Upper lobe of right lung (tissue), 1 donor: ENCODE data around the gene ADI1. TPM values are rescaled to one million over a fixed set of nuclear protein-coding genes. Genes with fewer than 3 reads are reported as not detected.
"Not testable (repeated sequence)": the region's sequence is repeated elsewhere in the genome, so short reads cannot be mapped to it uniquely, and the experiment has no call there.

ENCODE experiments used
- ATAC-seq: fragments of 200-7000 bp; cut with Tn5 transposase; one replicate; pipeline ENCODE4 v1.9.1; 2020; ENCODE audit warnings: mild to moderate bottlenecking, moderate library complexity
- DNase-seq: peaks from one replicate; pipeline ENCODE4 v3.0.0-alpha.2; 2020
- H3K27ac ChIP-seq: fragments of 200-600 bp; one replicate; pipeline ENCODE4 v1.8.0; 2022
- H3K27me3 ChIP-seq: fragments of 200-600 bp; one replicate; pipeline ENCODE4 v1.8.0; 2022; ENCODE audit warnings: mild to moderate bottlenecking
- H3K36me3 ChIP-seq: fragments of 200-600 bp; one replicate; pipeline ENCODE4 v1.8.0; 2022
- H3K4me1 ChIP-seq: fragments of 200-600 bp; one replicate; pipeline ENCODE4 v1.8.0; 2022
- H3K4me3 ChIP-seq: fragments of 200-600 bp; one replicate; pipeline ENCODE4 v1.8.0; 2022; ENCODE audit warnings: mild to moderate bottlenecking
- H3K9me3 ChIP-seq: fragments of 200-600 bp; one replicate; pipeline ENCODE4 v1.8.0; 2022
- CTCF ChIP-seq: fragments of 200-600 bp; IDR thresholded peaks from one replicate; pipeline ENCODE4 v1.8.0; 2022; ENCODE audit warnings: antibody characterized with exemption
- intact Hi-C: fragments of 100-400 bp; cut with DNase I; formaldehyde crosslinking; loops from one replicate; pipeline ENCODE4 v1.11.0; 2022
- total RNA-seq: library from RNA; stranded (reverse); fragmentation: NEBNext Ultra II Directional; extraction: Animal tissue kit (Norgen Biotek cat#: 25700); gene quantifications from one replicate; pipeline ENCODE4 v1.2.1, GENCODE V29; 2021
- donor health status: DM: no; HTN: yes; CAD: no; lungs with severe emphysema.

ADI1 gene
- total RNA-seq, 1 donor from 2014 or later, result 66.8 TPM

GRCh38 chr2:3518496-3519254, 656 bp downstream of the ADI1 start:
- Histone ChIP-seq H3K9me3 (no peaks in the 10 kb centered on the region), H3K27me3 (no peaks in the 10 kb centered on the region), H3K4me1 (peaks cover 21% of the 10 kb centered on the region), H3K4me3 (peak overlapping the region; percentile 79), H3K36me3 (peaks cover 13% of the 10 kb centered on the region), H3K27ac (peak overlapping the region; percentile 99)
- peak; percentile 95 for ATAC-seq
- DNase-seq, result peak; percentile 99
- TF ChIP-seq CTCF, result no peak
- intact Hi-C loops, result no loop called here

GRCh38 chr2:3517948-3518495, 1.3 kb downstream of the ADI1 start:
- H3K9me3 ChIP-seq, result no peaks in the 10 kb centered on the region
- H3K27ac ChIP-seq, result peak overlapping the region; percentile 99
- no peak for DNase-seq
- H3K4me3 ChIP-seq, result peak overlapping the region; percentile 79
- peaks cover 15% of the 10 kb centered on the region for H3K4me1 ChIP-seq
- no peak for ATAC-seq
- peaks cover 19% of the 10 kb centered on the region for H3K36me3 ChIP-seq
- intact Hi-C loops, result no loop called here
- no peak for TF ChIP-seq CTCF
- H3K27me3 ChIP-seq, result no peaks in the 10 kb centered on the region

- TF ChIP-seq CTCF, result no peak
- Histone ChIP-seq H3K27ac (no peak overlapping the region), H3K4me1 (peaks cover 8% of the 10 kb centered on the region), H3K36me3 (peaks cover 31% of the 10 kb centered on the region), H3K4me3 (no peak overlapping the region), H3K27me3 (no peaks in the 10 kb centered on the region), H3K9me3 (no peaks in the 10 kb centered on the region)
- no peak for DNase-seq
- no peak for ATAC-seq
- intact Hi-C loops, result no loop called here
These were observed 2.5 kb downstream of the ADI1 start for GRCh38 chr2:3516831-3517230.

GRCh38 chr2:3515438-3515837, 3.9 kb downstream of the ADI1 start:
- intact Hi-C loops, DNase-seq: not testable (repeated sequence)

GRCh38 chr2:3513026-3513810, 6.1 kb downstream of the ADI1 start:
- Histone ChIP-seq H3K9me3 (no peaks in the 10 kb centered on the region), H3K27me3 (no peaks in the 10 kb centered on the region), H3K4me1 (no peaks in the 10 kb centered on the region), H3K36me3 (peaks cover 63% of the 10 kb centered on the region), H3K4me3 (no peak overlapping the region), H3K27ac (no peak overlapping the region)
- no peak for TF ChIP-seq CTCF
- DNase-seq, result no peak
- no peak for ATAC-seq
- intact Hi-C loops, result no loop called here

More at GRCh38 chr2:3515438-3515837, 3.9 kb downstream of the ADI1 start:
- not testable (repeated sequence) for H3K4me1 ChIP-seq, H3K27me3 ChIP-seq, H3K9me3 ChIP-seq, ATAC-seq, H3K4me3 ChIP-seq, H3K27ac ChIP-seq
- peaks cover 45% of the 10 kb centered on the region for H3K36me3 ChIP-seq

GRCh38 chr2:3512086-3512485, 7.2 kb downstream of the ADI1 start:
- no peak for DNase-seq
- H3K27me3 ChIP-seq, result no peaks in the 10 kb centered on the region
- no peaks in the 10 kb centered on the region for H3K4me1 ChIP-seq
- no peak overlapping the region for H3K4me3 ChIP-seq
- TF ChIP-seq CTCF, result no peak
- H3K36me3 ChIP-seq, result peaks cover 70% of the 10 kb centered on the region
- no peak for ATAC-seq
- intact Hi-C loops, result no loop called here
- no peak overlapping the region for H3K27ac ChIP-seq
- H3K9me3 ChIP-seq, result no peaks in the 10 kb centered on the region
